ENCODE data around the gene YPEL3. TPM values are rescaled to one million over a fixed set of nuclear protein-coding genes. Genes with fewer than 3 reads are reported as not detected.
A peak's percentile ranks its signal among the peaks of the same experiment; 100 is the strongest.

YPEL3 gene
- total RNA-seq, 4 donors from 2014 or later: 97.2 to 197 (median 154) TPM

DNA sequence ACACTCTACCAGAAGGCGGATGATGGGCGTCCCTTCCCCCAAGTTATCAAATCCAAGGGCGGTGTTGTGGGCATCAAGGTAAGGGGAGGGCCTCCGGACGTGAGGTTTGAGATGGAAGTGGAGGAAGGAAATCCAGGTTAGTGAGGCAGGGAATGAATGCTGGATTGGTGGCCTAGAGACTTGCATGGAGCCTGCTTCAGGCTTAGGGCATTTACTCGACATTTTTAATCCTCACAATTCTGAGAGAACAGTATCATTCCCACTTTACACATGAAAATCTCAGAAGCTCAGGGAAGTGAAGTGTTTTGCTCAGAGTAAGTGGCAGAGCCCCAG, 28.5 kb downstream of the YPEL3 start:
- DNase-seq: no peak
- TF ChIP-seq, protein P1, sequence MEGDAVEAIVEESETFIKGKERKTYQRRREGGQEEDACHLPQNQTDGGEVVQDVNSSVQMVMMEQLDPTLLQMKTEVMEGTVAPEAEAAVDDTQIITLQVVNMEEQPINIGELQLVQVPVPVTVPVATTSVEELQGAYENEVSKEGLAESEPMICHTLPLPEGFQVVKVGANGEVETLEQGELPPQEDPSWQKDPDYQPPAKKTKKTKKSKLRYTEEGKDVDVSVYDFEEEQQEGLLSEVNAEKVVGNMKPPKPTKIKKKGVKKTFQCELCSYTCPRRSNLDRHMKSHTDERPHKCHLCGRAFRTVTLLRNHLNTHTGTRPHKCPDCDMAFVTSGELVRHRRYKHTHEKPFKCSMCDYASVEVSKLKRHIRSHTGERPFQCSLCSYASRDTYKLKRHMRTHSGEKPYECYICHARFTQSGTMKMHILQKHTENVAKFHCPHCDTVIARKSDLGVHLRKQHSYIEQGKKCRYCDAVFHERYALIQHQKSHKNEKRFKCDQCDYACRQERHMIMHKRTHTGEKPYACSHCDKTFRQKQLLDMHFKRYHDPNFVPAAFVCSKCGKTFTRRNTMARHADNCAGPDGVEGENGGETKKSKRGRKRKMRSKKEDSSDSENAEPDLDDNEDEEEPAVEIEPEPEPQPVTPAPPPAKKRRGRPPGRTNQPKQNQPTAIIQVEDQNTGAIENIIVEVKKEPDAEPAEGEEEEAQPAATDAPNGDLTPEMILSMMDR (IDR thresholded peaks at IDR 0.05 in 4 of 5, conservative IDR thresholded peaks at IDR 0.05 in 1 of 5): no peak
- TF ChIP-seq POLR2A (IDR thresholded peaks at IDR 0.05): no peak
- Histone ChIP-seq H3K4me3 (peak overlapping the region; percentile 75 to 91 (median 85)), H3K4me1 (peaks cover 51 to 55% of the 10 kb centered on the region in 2 donors), H3K27me3 (no peaks in the 10 kb centered on the region), H3K9me3 (no peaks in the 10 kb centered on the region), H3K36me3 (peaks cover 0 to 58% of the 10 kb centered on the region in 2 donors), H3K27ac (peak overlapping the region; percentile 97 to 100 (median 100))
- ATAC-seq: no peak
- in situ Hi-C loops (cut with MboI; ENCODE audit: low sequenced_read_pairs in 4 of 4) (loop anchor here in 2 of 4 donors (25.0 kb wide), 2 partner anchors 295 to 345 kb away; partner anchors contain the start of genes CD2BP2 (in 1 of the 2), MYL11 (in 1 of the 2), TBC1D10B (in 1 of the 2) and ZNF771 (in 1 of the 2)), intact Hi-C loops (cut with DNase I; ENCODE audit: low total_unique reads) (loop anchor here (1.0 to 10.0 kb wide), 2 partner anchors 8 to 347 kb away; partner anchors contain the start of gene PPP4C)

DNA sequence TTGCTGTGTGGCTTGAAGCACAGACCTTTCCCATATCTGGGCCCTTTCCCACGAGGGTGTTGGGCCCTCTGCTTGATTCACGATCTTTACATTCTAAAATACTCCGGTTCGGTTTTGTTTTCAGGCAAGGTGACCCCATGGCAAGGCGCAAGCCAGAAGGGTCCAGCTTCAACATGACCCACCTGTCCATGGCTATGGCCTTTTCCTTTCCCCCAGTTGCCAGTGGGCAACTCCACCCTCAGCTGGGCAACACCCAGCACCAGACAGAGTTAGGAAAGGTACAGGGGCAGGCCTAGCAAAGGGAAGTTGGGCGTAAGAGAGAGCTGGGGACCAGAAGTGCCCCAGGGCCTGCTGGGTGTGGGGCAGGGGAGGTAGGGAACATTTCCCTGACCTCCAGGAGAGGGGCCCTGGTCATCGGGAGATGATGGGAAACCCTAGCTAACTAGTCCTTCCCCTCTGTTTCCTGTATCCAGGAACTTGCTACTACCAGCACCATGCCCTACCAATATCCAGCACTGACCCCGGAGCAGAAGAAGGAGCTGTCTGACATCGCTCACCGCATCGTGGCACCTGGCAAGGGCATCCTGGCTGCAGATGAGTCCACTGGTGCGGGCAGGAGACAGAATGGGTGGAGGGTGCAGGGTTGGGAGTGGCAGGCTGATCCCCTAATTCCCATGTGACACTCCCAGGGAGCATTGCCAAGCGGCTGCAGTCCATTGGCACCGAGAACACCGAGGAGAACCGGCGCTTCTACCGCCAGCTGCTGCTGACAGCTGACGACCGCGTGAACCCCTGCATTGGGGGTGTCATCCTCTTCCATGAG, 29.0 kb downstream of the YPEL3 start:
- Histone ChIP-seq H3K27me3 (no peaks in the 10 kb centered on the region), H3K4me1 (peaks cover 57 to 61% of the 10 kb centered on the region in 2 donors), H3K36me3 (peaks cover 0 to 55% of the 10 kb centered on the region in 2 donors), H3K4me3 (peak overlapping the region; percentile 75 to 91 (median 85)), H3K9me3 (no peaks in the 10 kb centered on the region), H3K27ac (peak overlapping the region; percentile 97 to 100 (median 100))
- in situ Hi-C loops (cut with MboI; ENCODE audit: low sequenced_read_pairs in 4 of 4): loop anchor here in 2 of 4 donors (25.0 kb wide), 2 partner anchors 295 to 345 kb away; partner anchors contain the start of genes CD2BP2 (in 1 of the 2), MYL11 (in 1 of the 2), TBC1D10B (in 1 of the 2) and ZNF771 (in 1 of the 2)
- TF ChIP-seq, protein P1 (IDR thresholded peaks at IDR 0.05 in 4 of 5, conservative IDR thresholded peaks at IDR 0.05 in 1 of 5): no peak
- peak; percentile 45 to 54 for TF ChIP-seq POLR2A (IDR thresholded peaks at IDR 0.05)
- intact Hi-C loops (cut with DNase I; ENCODE audit: low total_unique reads): loop anchor here (1.0 to 10.0 kb wide), 2 partner anchors 8 to 348 kb away; partner anchors contain the start of gene PPP4C
- peak; percentile 57 to 83 for DNase-seq
- peak in 1 of 2 donors; percentile 2 for ATAC-seq

DNA sequence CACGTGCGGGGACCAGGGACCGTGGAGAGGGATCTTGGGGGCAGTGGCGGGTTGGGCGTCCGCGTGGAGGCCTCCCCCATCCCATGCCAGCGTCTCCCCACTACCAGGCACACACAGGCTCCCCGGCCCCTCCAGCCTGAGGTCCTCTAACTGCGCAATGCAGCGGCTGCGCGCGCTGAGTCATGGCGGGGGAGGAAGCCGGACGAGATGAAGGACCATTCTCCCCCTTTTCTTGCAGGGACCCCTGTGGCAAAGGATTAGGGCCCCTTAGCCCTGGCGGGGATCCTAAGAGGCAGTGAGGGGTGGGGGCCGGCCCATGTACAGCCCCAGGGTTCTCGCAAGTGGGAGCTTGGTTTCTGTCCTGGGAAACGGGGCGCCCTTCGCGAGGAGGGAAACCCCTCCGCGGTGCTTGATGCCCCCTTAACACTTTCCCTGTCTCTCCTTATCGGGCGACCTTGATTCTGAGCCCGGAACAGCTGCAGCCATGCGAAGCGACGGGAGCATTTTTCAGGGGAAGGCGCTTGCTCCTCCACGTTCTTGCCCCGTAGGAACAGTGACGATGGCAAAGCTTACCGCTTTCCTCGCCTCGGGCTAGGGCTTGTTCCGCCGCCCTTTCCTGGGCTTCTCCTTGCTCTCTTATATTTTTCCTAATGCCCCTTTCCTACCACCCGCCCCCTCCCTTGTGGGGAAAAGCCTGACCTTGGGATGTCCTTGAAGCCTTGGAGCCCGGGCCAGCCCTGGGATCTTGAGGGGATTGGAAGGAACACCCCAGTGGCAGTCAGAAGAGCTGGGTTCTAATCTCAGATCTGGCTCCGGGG, 29.9 kb downstream of the YPEL3 start:
- DNase-seq (no peak), ATAC-seq (no peak)
- intact Hi-C loops (cut with DNase I; ENCODE audit: low total_unique reads): loop anchor here (1.0 to 10.0 kb wide), 5 partner anchors 30 to 1527 kb away; partner anchors contain the start of genes MAPK3, NUPR1 and YPEL3
- in situ Hi-C loops (cut with MboI; ENCODE audit: low sequenced_read_pairs in 4 of 4): loop anchor here in 2 of 4 donors (25.0 kb wide), 2 partner anchors 296 to 346 kb away; partner anchors contain the start of genes CD2BP2 (in 1 of the 2), MYL11 (in 1 of the 2), TBC1D10B (in 1 of the 2) and ZNF771 (in 1 of the 2)
- H3K27ac ChIP-seq: peak overlapping the region; percentile 97 to 100 (median 100)
- H3K4me1 ChIP-seq: peaks cover 64 to 69% of the 10 kb centered on the region in 2 donors
- peak overlapping the region; percentile 75 to 91 (median 85) for H3K4me3 ChIP-seq
- H3K27me3 ChIP-seq: no peaks in the 10 kb centered on the region
- TF ChIP-seq POLR2A (IDR thresholded peaks at IDR 0.05): no peak
- TF ChIP-seq, protein P1 (IDR thresholded peaks at IDR 0.05 in 4 of 5, conservative IDR thresholded peaks at IDR 0.05 in 1 of 5): no peak
- H3K9me3 ChIP-seq: no peaks in the 10 kb centered on the region
- peaks cover 0 to 47% of the 10 kb centered on the region in 2 donors for H3K36me3 ChIP-seq
